Measurements from ENCODE around the gene CALY.

Gene CALY

DNA sequence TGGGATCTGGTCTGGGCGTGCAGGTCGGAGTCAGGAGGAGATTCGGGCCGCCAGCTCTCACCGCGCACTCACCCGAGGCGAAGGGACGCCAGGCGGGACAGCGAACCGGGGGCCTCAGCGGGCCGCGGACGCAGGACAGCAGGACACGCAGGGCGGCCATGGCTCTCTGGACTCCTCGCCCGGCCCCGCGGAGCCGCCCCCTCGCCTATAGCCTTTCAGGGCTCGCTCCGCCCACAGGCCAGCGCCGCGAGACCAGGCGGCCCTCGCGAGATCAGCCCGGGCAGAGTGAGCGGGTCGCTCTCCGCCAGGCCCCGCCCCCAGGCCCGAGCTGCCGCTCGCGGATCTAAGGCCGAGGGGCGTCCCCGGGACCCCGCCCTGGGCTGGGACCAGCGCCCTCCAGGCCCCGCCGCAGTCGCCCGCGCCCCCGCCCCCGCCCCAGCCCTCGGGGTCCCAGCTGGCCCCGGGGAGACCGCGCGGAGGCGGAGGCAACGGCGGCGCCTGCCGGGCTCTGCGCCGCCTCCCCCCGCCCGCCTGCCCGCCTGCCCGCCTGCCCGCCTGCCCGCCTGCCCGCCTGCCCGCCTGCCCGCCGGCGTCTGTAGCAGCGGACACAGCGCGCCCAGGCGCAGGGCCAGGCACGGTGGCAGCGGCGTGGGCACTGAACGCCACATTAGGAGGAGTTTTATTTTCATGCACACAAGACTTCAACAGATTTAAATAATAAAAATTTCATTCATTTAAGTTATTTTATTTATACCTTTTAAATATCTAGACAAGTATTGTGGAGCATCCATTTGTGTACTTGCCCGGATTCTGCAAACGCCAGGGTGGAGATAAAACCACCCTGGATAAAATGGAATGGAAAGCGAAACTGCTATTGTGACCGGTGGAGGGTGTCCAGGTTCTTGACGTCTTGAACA lies 36.7 kb upstream of the CALY start, which contains the start of gene ECHS1 (continued):
- TF ChIP-seq ZNF549 (tag by site-specific recombination; IDR thresholded peaks at IDR 0.05) (no peak), ZNF404 (tag by site-specific recombination; IDR thresholded peaks at IDR 0.05) (no peak), YY2 (tag by site-specific recombination; IDR thresholded peaks at IDR 0.05) (peak; percentile 69), ZFP41 (tag by site-specific recombination; IDR thresholded peaks at IDR 0.05; ENCODE audit: borderline replicate concordance) (no peak), ZNF391 (tag by site-specific recombination; IDR thresholded peaks at IDR 0.05; ENCODE audit: borderline replicate concordance, low read depth) (0 out of 2 replicates have a peak, but pooled peaks have one; percentile 32), ZXDB (tag by site-specific recombination; IDR thresholded peaks at IDR 0.05) (peak; percentile 67), ZNF548 (tag by site-specific recombination; IDR thresholded peaks at IDR 0.05) (no peak), ZNF394 (tag by site-specific recombination; IDR thresholded peaks at IDR 0.05; ENCODE audit: borderline replicate concordance) (no peak), ZNF488 (tag by site-specific recombination; IDR thresholded peaks at IDR 0.05) (no peak), YY1 (tag by site-specific recombination; IDR thresholded peaks at IDR 0.05) (peak; percentile 86), ZBTB48 (tag by site-specific recombination; IDR thresholded peaks at IDR 0.05) (no peak), PRDM2 (tag by site-specific recombination; IDR thresholded peaks at IDR 0.05; ENCODE audit: borderline replicate concordance) (no peak), ZFP37 (tag by site-specific recombination; IDR thresholded peaks at IDR 0.05) (no peak), ZNF350 (tag by site-specific recombination; IDR thresholded peaks at IDR 0.05) (no peak), ZNF354C (tag by site-specific recombination; IDR thresholded peaks at IDR 0.05; ENCODE audit: borderline replicate concordance, low read depth) (no peak), ZNF555 (tag by site-specific recombination; conservative IDR thresholded peaks at IDR 0.05) (no peak), ZNF157 (tag by site-specific recombination; IDR thresholded peaks at IDR 0.05) (no peak), ZNF184 (tag by site-specific recombination; IDR thresholded peaks at IDR 0.05) (no peak), SALL2 (tag by site-specific recombination; IDR thresholded peaks at IDR 0.05; ENCODE audit: borderline replicate concordance) (no peak), ZNF202 (tag by site-specific recombination; IDR thresholded peaks at IDR 0.05; ENCODE audit: borderline replicate concordance) (no peak), ZNF792 (tag by site-specific recombination; IDR thresholded peaks at IDR 0.05) (no peak), ZNF280C (tag by site-specific recombination; IDR thresholded peaks at IDR 0.05) (no peak), ZNF10 (tag by site-specific recombination; IDR thresholded peaks at IDR 0.05) (no peak), HOXC10 (CRISPR knock-in tag; IDR thresholded peaks at IDR 0.05) (no peak), HOXD13 (CRISPR knock-in tag; IDR thresholded peaks at IDR 0.05; ENCODE audit: borderline replicate concordance) (no peak), ZNF433 (tag by site-specific recombination; IDR thresholded peaks at IDR 0.05; ENCODE audit: low read depth) (no peak), REPIN1 (tag by site-specific recombination; IDR thresholded peaks at IDR 0.05; ENCODE audit: low read depth) (no peak), ZNF366 (tag by site-specific recombination; conservative IDR thresholded peaks at IDR 0.05) (no peak), ZNF48 (tag by site-specific recombination; IDR thresholded peaks at IDR 0.05) (no peak), KLF16 (tag by site-specific recombination; IDR thresholded peaks at IDR 0.05) (peak; percentile 97)
- TF ChIP-seq, protein P1, sequence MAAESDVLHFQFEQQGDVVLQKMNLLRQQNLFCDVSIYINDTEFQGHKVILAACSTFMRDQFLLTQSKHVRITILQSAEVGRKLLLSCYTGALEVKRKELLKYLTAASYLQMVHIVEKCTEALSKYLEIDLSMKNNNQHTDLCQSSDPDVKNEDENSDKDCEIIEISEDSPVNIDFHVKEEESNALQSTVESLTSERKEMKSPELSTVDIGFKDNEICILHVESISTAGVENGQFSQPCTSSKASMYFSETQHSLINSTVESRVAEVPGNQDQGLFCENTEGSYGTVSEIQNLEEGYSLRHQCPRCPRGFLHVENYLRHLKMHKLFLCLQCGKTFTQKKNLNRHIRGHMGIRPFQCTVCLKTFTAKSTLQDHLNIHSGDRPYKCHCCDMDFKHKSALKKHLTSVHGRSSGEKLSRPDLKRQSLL (tag by site-specific recombination; IDR thresholded peaks at IDR 0.05), result no peak
